Activated T-helper 2 cell treated with anti-CD3 and anti-CD28 coated beads, Interferon-gamma antibody, Interleukin-2, Interleukin-4, amounts not matched to agents 10 μg/mL and 5 μg/mL and 100 μg/mL, durations not matched to agents 14 hours and 24 hours and 36 hours (primary cell): Measurements from ENCODE around the gene KCNK18. TPM values are rescaled to one million over a fixed set of nuclear protein-coding genes. Genes with fewer than 3 reads are reported as not detected.

Source experiments
- DNase-seq: peaks from one replicate; pipeline ENCODE4 v3.0.0; 2021; ENCODE audit warnings: low spot score
- H3K27ac Mint-ChIP-seq: one replicate; pipeline ENCODE4 v1.8.0; 2021; ENCODE audit warnings: mixed read lengths
- H3K27me3 Mint-ChIP-seq: one replicate; pipeline ENCODE4 v1.8.0; 2021; ENCODE audit warnings: low read depth, mixed read lengths
- H3K36me3 Mint-ChIP-seq: one replicate; pipeline ENCODE4 v1.8.0; 2021; ENCODE audit warnings: low read depth, mixed read lengths
- H3K4me1 Mint-ChIP-seq: one replicate; pipeline ENCODE4 v1.8.0; 2021; ENCODE audit warnings: low read depth, mixed read lengths
- H3K4me3 Mint-ChIP-seq: one replicate; pipeline ENCODE4 v1.8.0; 2021; ENCODE audit warnings: low read depth, mild to moderate bottlenecking, moderate library complexity, mixed read lengths
- H3K9me3 Mint-ChIP-seq: one replicate; pipeline ENCODE4 v1.8.0; 2021; ENCODE audit warnings: mixed read lengths
- intact Hi-C: fragments of 100-400 bp; cut with micrococcal nuclease; formaldehyde crosslinking; loops from one replicate; pipeline ENCODE4 v1.15.1; 2023
- total RNA-seq: library from RNA; stranded (reverse); gene quantifications from 2 replicates; pipeline ENCODE4 v1.2.3, GENCODE V29; 2022

The KCNK18 gene
- not detected in 2 replicates for total RNA-seq

- intact Hi-C loops, result no loop called here
- Mint-ChIP-seq H3K9me3 (no peaks in the 10 kb centered on the region), H3K36me3 (no peaks in the 10 kb centered on the region), H3K4me3 (no peak within 1 kb of the TSS), H3K4me1 (no peaks in the 10 kb centered on the region), H3K27me3 (no peaks in the 10 kb centered on the region), H3K27ac (no peak within 1 kb of the TSS)
- no peak for DNase-seq
These were observed at the start of gene KCNK18 for GRCh38 chr10:117197189-117197588. TSS of gene KCNK18 (plus strand) at chr10:117197489. CDS start at chr10:117197489, 0 bp downstream.

GRCh38 chr10:117148284-117148683, 49.0 kb upstream of the KCNK18 start:
- no peak for DNase-seq
- Mint-ChIP-seq H3K36me3 (no peaks in the 10 kb centered on the region), H3K4me1 (no peaks in the 10 kb centered on the region), H3K9me3 (peaks cover 7% of the 10 kb centered on the region), H3K4me3 (no peak overlapping the region), H3K27ac (no peak overlapping the region), H3K27me3 (peaks cover 13% of the 10 kb centered on the region)
- intact Hi-C loops, result no loop called here

- intact Hi-C loops, result no loop called here
- H3K9me3 Mint-ChIP-seq, result no peaks in the 10 kb centered on the region
- H3K4me3 Mint-ChIP-seq, result no peak overlapping the region
- H3K36me3 Mint-ChIP-seq, result no peaks in the 10 kb centered on the region
- H3K27ac Mint-ChIP-seq, result no peak overlapping the region
- DNase-seq, result no peak
- peaks cover 22% of the 10 kb centered on the region for H3K27me3 Mint-ChIP-seq
- no peaks in the 10 kb centered on the region for H3K4me1 Mint-ChIP-seq
These were observed 44.6 kb upstream of the KCNK18 start for GRCh38 chr10:117152668-117153067.

- Mint-ChIP-seq H3K27ac (no peak overlapping the region), H3K4me3 (no peak overlapping the region), H3K9me3 (no peaks in the 10 kb centered on the region), H3K4me1 (peaks cover 5% of the 10 kb centered on the region), H3K27me3 (peaks cover 61% of the 10 kb centered on the region), H3K36me3 (no peaks in the 10 kb centered on the region)
- intact Hi-C loops, result no loop called here
- DNase-seq, result no peak
These were observed 39.0 kb upstream of the KCNK18 start for GRCh38 chr10:117158297-117158696.

- H3K4me1 Mint-ChIP-seq, result peaks cover 5% of the 10 kb centered on the region
- no peaks in the 10 kb centered on the region for H3K9me3 Mint-ChIP-seq
- no peaks in the 10 kb centered on the region for H3K36me3 Mint-ChIP-seq
- H3K27ac Mint-ChIP-seq, result no peak overlapping the region
- DNase-seq, result no peak
- H3K27me3 Mint-ChIP-seq, result peaks cover 59% of the 10 kb centered on the region
- H3K4me3 Mint-ChIP-seq, result no peak overlapping the region
- intact Hi-C loops, result no loop called here
These were observed 37.9 kb upstream of the KCNK18 start for GRCh38 chr10:117159390-117159789.

GRCh38 chr10:117160567-117160966, 36.7 kb upstream of the KCNK18 start:
- no peak overlapping the region for H3K27ac Mint-ChIP-seq
- peaks cover 5% of the 10 kb centered on the region for H3K4me1 Mint-ChIP-seq
- no peaks in the 10 kb centered on the region for H3K9me3 Mint-ChIP-seq
- no peak overlapping the region for H3K4me3 Mint-ChIP-seq
- H3K36me3 Mint-ChIP-seq, result no peaks in the 10 kb centered on the region
- intact Hi-C loops, result loop anchor here (10.0 kb wide), 2 partner anchors 574 to 1084 kb away; no protein-coding TSS in a partner anchor
- DNase-seq, result no peak
- peaks cover 71% of the 10 kb centered on the region for H3K27me3 Mint-ChIP-seq

GRCh38 chr10:117161386-117162033, 35.8 kb upstream of the KCNK18 start:
- peaks cover 5% of the 10 kb centered on the region for H3K4me1 Mint-ChIP-seq
- DNase-seq, result no peak
- peaks cover 78% of the 10 kb centered on the region for H3K27me3 Mint-ChIP-seq
- no peak overlapping the region for H3K4me3 Mint-ChIP-seq
- H3K9me3 Mint-ChIP-seq, result no peaks in the 10 kb centered on the region
- H3K36me3 Mint-ChIP-seq, result no peaks in the 10 kb centered on the region
- H3K27ac Mint-ChIP-seq, result no peak overlapping the region
- intact Hi-C loops, result loop anchor here (2.0 to 10.0 kb wide), 3 partner anchors 381 to 1083 kb away; partner anchors contain the start of gene EMX2

- no peak for DNase-seq
- Mint-ChIP-seq H3K4me3 (no peak overlapping the region), H3K36me3 (no peaks in the 10 kb centered on the region), H3K27me3 (peaks cover 82% of the 10 kb centered on the region), H3K4me1 (peaks cover 5% of the 10 kb centered on the region), H3K27ac (no peak overlapping the region), H3K9me3 (no peaks in the 10 kb centered on the region)
- intact Hi-C loops, result loop anchor here (2.0 to 10.0 kb wide), 3 partner anchors 380 to 1082 kb away; partner anchors contain the start of gene EMX2
These were observed 34.9 kb upstream of the KCNK18 start for GRCh38 chr10:117162093-117163060.

- Mint-ChIP-seq H3K9me3 (no peaks in the 10 kb centered on the region), H3K4me3 (no peak overlapping the region), H3K4me1 (peaks cover 5% of the 10 kb centered on the region), H3K27me3 (peaks cover 81% of the 10 kb centered on the region), H3K27ac (no peak overlapping the region), H3K36me3 (no peaks in the 10 kb centered on the region)
- DNase-seq, result no peak
- intact Hi-C loops, result loop anchor here (2.0 to 10.0 kb wide), 3 partner anchors 379 to 1081 kb away; partner anchors contain the start of gene EMX2
These were observed 34.0 kb upstream of the KCNK18 start for GRCh38 chr10:117163061-117163953.

GRCh38 chr10:117163954-117164548, 33.2 kb upstream of the KCNK18 start:
- Mint-ChIP-seq H3K27me3 (peaks cover 80% of the 10 kb centered on the region), H3K27ac (no peak overlapping the region), H3K9me3 (no peaks in the 10 kb centered on the region), H3K4me1 (peaks cover 5% of the 10 kb centered on the region), H3K36me3 (no peaks in the 10 kb centered on the region), H3K4me3 (no peak overlapping the region)
- no peak for DNase-seq
- intact Hi-C loops, result loop anchor here (2.0 to 10.0 kb wide), 5 partner anchors 315 to 1081 kb away; partner anchors contain the start of genes EMX2 and ENO4

GRCh38 chr10:117164592-117165537, 32.4 kb upstream of the KCNK18 start:
- no peak for DNase-seq
- intact Hi-C loops, result loop anchor here (1.0 to 10.0 kb wide), 5 partner anchors 32 to 1080 kb away; partner anchors contain the start of gene ENO4
- H3K36me3 Mint-ChIP-seq, result no peaks in the 10 kb centered on the region
- no peak overlapping the region for H3K27ac Mint-ChIP-seq
- peaks cover 5% of the 10 kb centered on the region for H3K4me1 Mint-ChIP-seq
- no peak overlapping the region for H3K4me3 Mint-ChIP-seq
- H3K27me3 Mint-ChIP-seq, result peaks cover 80% of the 10 kb centered on the region
- no peaks in the 10 kb centered on the region for H3K9me3 Mint-ChIP-seq
